Peyer's patch (tissue), 4 donors: ENCODE results near the gene CAVIN4.

Source experiments
- POLR2A ChIP-seq, 2 donors: fragments of 450-650 bp; IDR thresholded peaks; one replicate each; pipeline ENCODE4 v1.5.1; 2017; ENCODE audit warnings: antibody characterized with exemption in 2 of 2, mild to moderate bottlenecking in 2 of 2, moderate library complexity in 2 of 2
- TF ChIP-seq, protein P1 (sequence below), 6 experiments: fragments of 450-650 bp in 4 of 6; fragments of 200-600 bp in 2 of 6; sonication (generic) in 1 of 6; IDR thresholded peaks; one replicate each; pipeline ENCODE4 v1.5.1; 2017 to 2019; ENCODE audit warnings: antibody characterized with exemption in 6 of 6, mild to moderate bottlenecking in 3 of 6, moderate library complexity in 1 of 6

DNA sequence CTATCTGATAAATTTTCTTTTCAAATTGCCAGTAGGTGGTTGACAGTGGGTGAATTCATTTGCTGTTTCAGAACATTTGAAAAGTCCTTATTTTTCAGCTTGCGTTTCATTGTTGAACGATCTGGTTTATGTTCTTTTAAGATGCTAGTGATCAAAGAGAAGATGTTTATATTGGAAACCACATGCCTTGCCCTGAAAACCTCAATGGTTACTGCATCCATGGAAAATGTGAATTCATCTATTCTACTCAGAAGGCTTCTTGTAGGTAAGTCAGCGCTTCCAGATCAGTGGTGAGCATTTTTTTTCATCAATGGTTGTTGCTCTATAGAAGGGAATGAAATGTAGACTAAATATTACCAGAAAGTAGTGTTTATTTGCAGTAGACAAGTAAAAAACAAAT, 16.6 kb upstream of the CAVIN4 start:
- TF ChIP-seq, protein P1, sequence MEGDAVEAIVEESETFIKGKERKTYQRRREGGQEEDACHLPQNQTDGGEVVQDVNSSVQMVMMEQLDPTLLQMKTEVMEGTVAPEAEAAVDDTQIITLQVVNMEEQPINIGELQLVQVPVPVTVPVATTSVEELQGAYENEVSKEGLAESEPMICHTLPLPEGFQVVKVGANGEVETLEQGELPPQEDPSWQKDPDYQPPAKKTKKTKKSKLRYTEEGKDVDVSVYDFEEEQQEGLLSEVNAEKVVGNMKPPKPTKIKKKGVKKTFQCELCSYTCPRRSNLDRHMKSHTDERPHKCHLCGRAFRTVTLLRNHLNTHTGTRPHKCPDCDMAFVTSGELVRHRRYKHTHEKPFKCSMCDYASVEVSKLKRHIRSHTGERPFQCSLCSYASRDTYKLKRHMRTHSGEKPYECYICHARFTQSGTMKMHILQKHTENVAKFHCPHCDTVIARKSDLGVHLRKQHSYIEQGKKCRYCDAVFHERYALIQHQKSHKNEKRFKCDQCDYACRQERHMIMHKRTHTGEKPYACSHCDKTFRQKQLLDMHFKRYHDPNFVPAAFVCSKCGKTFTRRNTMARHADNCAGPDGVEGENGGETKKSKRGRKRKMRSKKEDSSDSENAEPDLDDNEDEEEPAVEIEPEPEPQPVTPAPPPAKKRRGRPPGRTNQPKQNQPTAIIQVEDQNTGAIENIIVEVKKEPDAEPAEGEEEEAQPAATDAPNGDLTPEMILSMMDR (IDR thresholded peaks at IDR 0.05): no peak
- no peak for TF ChIP-seq POLR2A (IDR thresholded peaks at IDR 0.05)
